NCI-H524 (cell line): ENCODE measurements around the gene RAB30.
"Not testable (repeated sequence)": the region's sequence is repeated elsewhere in the genome, so short reads cannot be mapped to it uniquely, and the experiment has no call there.

Experiments used
- DNase-seq, 2 experiments: peaks; one replicate each; lab custom pipeline; 2025; lab: John Stamatoyannopoulos, UW

RAB30 gene

GRCh38 chr11:82981852-82982251 lies 89.8 kb downstream of the RAB30 start:
- no peak for DNase-seq

DNA sequence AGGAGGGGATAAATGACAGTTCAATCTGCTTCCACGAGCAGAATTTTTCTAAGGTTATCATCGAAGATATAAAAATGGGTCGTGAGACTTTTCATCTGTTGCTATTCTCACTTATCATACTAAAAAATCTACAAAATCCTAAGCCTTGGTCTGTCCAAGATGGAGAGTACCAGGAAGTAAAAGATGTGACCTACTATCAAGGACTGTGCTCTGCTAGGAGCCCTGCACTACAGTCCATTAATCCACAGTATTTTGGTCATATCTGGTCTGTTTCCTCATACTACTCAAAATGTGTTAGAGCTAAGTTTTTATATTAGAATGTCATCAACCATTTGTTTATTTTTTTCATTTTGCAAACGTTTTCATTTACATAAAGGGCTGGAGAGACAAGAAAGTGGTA lies 90.8 kb downstream of the RAB30 start:
- no peak for DNase-seq

DNA sequence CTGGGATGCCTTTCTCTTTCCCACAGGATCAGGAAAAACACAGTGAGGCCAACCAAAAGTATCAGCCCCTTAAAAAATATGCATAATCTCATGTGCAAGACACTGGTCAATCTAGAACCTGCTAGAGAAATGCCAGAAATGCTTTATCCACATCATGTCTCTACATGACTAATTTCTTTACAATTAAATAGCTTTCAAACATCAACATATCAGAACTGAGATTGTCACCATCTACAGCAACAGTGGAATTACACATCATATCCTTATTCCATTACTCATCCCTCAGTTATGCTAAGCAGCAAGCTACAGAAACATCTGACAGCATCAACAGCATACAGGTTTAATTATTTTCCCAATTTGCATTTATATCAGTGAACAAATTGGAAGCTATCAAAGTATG lies 91.4 kb downstream of the RAB30 start:
- DNase-seq = no peak

GRCh38 chr11:82979824-82980223 lies 91.9 kb downstream of the RAB30 start:
- no peak for DNase-seq

GRCh38 chr11:82978422-82979099 lies 93.1 kb downstream of the RAB30 start:
- DNase-seq = no peak

- no peak for DNase-seq
These were observed 94.9 kb downstream of the RAB30 start for GRCh38 chr11:82976786-82977185.

- no peak for DNase-seq
These were observed 95.8 kb downstream of the RAB30 start for GRCh38 chr11:82975882-82976281.

DNA sequence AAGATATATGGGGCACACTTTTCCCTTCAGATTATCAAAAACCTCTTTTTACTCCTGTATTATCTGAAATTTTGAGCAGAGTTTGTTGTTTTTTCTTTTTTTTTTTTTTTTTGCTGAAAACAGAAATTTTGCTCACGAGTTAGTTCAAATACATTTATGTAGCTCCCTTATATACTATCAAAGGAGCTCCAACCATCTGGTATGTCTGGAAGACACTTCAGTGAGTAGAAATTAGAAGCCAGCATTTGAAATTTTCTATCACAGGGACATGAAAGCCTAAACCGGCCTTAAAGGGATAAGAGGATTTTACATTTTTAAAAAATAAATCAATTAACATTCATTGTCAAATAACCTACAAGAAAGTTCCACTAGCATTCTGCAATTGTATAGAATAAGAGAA lies 96.8 kb downstream of the RAB30 start:
- no peak for DNase-seq

DNA sequence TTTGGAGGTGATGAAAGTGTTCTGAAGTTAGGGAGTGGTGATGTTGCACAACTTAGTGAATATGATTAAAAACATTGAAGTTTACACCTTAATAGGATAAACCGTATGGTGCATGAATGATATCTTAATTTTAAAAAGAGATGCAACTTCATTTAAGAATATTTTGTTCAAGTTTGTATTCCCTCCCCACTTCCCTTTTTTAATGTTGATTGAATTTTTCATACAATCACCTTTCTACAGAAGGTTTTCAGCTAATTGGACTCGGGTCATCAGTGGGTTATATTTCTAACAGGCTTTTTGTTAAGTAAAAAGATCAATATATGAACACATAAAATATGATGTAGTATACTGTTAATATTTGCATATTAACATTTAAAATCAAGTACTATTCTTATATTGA lies 97.6 kb downstream of the RAB30 start:
- no peak for DNase-seq

DNA sequence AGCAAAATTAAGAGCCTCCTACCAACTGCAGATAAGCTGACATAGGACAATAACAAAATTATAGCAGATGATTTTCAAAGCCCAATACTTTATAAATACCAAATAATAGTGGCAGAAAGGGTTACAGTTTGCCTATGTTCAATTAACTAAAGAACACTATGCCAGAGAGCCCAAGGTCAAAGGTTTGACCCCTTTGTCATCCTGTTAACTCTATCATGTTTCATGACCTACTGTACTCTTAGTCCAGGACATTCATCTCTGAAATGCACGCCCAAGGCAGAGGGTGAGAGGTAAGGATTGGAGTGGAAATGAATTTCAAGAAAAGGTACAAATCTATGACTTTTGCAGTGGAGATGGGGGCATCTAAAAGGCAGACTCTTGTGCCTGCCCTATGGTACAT lies 99.6 kb downstream of the RAB30 start:
- DNase-seq = no peak

- not testable (repeated sequence) for DNase-seq
These were observed 100.2 kb downstream of the RAB30 start for GRCh38 chr11:82971519-82971946.

DNA sequence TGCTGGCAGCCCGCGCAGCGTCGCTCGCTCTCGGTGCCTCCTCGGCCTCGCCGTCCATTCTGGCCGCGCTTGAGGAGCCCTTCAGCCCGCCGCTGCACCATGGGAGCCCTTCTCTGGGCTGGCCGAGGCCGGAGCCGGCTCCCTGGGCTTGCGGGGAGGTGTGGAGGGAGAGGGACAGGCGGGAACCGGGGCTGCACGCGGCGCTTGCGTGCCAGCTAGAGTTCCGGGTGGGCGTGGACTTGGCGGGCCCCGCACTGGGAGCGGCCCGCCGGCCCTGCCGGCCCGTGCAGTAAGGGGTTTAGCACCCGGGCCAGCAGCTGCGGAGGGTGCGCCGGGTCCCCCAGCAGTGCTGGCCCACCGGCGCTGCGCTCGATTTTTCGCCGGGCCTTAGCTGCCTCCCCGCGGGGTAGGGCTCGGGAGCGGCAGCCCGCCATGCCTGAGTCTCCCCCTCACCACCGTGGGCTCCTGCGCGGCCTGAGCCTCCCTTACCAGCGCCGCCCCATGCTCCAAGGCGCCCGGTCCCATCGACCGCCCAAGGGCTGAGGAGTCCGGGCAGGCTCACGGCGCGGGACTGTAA lies 101.1 kb downstream of the RAB30 start:
- DNase-seq = not testable (repeated sequence)

- DNase-seq = no peak
These were observed 101.9 kb downstream of the RAB30 start for GRCh38 chr11:82969811-82970210.

DNA sequence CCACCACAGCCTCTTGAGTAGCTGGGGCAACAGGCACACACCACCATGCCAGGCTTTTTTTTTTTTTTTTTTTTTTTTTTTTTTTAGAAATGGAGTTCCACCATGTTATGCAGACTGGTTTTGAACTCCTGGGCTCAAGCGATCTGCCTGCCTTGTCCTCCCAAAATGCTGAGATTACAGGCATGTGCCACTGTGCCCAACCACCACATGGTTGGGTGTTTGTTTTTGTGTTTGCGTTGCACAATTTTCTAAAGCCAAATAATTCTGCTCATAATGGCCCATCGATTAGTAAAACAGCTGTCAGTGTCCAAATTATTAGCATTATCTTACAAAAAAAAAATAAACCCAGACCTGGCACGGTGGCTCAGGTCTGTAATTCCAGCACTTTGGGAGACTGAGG lies 104.3 kb downstream of the RAB30 start:
- DNase-seq = no peak

DNA sequence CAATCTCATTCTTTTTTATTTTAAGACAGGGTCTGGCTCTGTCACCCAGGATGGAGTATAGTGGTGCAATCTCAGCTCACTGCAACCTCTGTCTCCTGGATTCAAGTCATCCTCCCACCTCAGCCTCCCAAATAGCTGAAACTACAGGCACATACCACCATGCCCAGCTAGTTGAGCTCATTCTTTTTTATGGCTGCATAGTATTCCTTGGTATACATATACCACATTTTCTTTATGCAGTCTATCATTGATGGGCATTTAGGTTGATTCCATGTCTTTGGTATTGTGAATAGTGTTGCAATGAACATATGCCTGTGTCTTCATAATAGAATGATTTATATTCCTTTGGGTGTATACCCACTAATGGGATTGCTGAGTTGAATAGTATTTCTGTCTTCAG lies 109.7 kb downstream of the RAB30 start:
- not testable (repeated sequence) for DNase-seq

DNA sequence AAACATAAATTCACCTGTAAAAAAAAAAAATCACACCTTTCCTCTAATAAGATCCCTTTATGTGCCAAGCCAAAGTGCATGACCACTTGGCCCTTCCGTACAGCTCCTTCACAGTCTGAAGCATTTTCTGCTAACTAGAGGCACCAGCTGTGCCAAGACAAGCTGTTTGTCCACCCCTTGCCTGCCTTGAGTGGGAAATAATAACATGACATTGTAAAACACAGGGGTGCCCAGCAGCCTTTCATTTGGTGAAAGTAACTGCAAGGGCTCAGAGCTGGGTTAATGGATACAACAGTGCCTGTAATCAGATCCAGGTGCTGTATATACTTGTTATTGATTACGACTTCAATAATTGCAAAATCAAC lies 110.9 kb downstream of the RAB30 start:
- peak in 1 of 2 experiments; percentile 36 for DNase-seq

- no peak for DNase-seq
These were observed 111.5 kb downstream of the RAB30 start for GRCh38 chr11:82959987-82960778.

- peak; percentile 89 to 97 for DNase-seq
These were observed 115.8 kb downstream of the RAB30 start for GRCh38 chr11:82955736-82956453.

DNA sequence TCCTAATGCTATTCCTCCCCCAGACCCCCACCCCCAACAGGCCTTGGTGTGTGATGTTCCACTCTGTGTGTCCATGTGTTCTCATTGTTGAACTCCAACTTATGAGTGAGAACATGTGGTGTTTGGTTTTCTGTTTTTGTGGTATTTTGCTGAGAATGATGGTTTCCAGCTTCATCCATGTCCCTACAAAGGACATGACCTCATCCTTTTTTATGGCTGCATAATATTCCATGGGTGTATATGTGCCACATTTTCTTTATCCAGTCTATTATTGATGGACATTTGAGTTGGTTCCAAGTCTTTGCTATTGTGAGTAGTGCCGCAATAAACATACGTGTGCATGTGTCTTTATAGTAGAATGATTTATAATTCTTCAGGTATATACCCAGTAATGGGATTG lies 121.2 kb downstream of the RAB30 start:
- not testable (repeated sequence) for DNase-seq

DNA sequence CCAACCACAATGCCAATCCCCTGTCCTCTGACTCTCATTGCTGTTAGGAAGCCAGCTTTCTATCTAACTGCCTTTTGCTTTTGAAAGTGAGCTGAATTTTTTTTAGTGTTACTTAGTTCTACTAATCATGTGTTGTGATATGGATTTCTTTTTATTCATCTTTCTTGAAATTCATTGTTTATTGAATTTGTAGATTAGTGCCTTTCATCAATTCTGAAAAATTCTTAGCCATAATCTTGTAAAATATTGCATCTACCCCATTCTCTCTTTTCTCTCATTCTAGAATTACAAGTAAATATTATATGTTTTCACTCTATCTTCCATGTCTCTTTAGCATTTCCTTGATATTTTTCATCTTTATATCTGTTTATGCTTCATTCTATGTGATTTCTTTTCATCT lies 122.3 kb downstream of the RAB30 start:
- DNase-seq = no peak

GRCh38 chr11:82945682-82946081 lies 126.0 kb downstream of the RAB30 start:
- peak; percentile 10 to 61 for DNase-seq

DNA sequence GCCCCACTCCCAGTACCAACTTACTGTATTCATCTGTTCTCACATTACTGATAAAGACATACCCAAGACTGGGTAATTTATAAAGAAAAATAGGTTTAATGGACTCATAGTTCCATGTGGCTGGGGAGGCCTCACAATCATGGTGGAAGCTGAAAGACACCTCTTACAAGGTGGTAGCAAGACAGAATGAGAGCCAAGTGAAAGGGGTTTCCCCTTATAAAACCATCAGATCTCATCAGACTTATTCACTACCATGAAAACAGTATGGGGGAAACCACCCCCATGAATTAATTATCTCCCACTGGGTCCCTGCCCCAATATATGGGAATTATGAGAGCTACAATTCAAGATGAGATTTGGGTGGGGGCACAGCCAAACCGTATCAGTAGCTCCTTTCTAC lies 126.7 kb downstream of the RAB30 start:
- not testable (repeated sequence) for DNase-seq

DNA sequence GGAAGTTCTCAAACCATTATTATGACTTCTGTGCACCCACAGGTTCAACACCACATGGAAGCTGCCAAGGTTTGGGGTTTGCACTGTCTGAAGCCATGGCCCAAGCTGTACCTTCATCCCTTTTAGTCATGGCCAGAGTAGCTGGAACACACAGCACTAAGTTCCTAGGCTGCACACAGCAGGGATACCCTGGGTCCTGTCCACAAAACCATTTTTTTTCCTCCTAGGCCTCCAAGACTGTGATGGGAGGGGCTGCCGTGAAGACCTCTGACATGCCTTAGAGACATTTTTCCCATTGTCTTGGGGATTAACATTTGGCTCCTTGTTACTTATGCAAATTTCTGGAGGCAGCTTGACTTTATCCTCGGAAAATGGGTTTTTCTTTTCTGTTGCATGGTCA lies 127.5 kb downstream of the RAB30 start:
- DNase-seq = no peak
